Astrocyte (in vitro differentiated cells and primary cell): ENCODE measurements around the gene MMP26. TPM values are rescaled to one million over a fixed set of nuclear protein-coding genes. Genes with fewer than 3 reads are reported as not detected.

Experiments
- DNase-seq: peaks from one replicate; pipeline ENCODE4 v3.0.0-alpha.2; 2010; ENCODE audit warnings: low read depth
- FAIRE-seq: peaks from 2 replicates; lab custom pipeline; 2011; peaks lifted over from hg19 to GRCh38; lab: Jason Lieb, UNC
- H2AFZ ChIP-seq: 2 replicates; pipeline ENCODE4 v1.6.0; 2012; ENCODE audit warnings: low read depth, low read length, inconsistent platforms
- H3K27ac ChIP-seq: 2 replicates; pipeline ENCODE4 v1.5.1; 2011; ENCODE audit warnings: low read depth, low read length, inconsistent platforms
- H3K27me3 ChIP-seq: 2 replicates; pipeline ENCODE4 v1.6.0; 2011; ENCODE audit warnings: low read length, inconsistent platforms; ENCODE audit not compliant: insufficient read depth
- H3K36me3 ChIP-seq: 2 replicates; pipeline ENCODE4 v1.5.1; 2011; ENCODE audit warnings: low read length, inconsistent platforms; ENCODE audit not compliant: insufficient read depth
- H3K4me1 ChIP-seq: 2 replicates; pipeline ENCODE4 v1.5.1; 2011; ENCODE audit warnings: low read length, inconsistent platforms; ENCODE audit not compliant: insufficient read depth
- H3K4me2 ChIP-seq: 2 replicates; pipeline ENCODE4 v1.6.0; 2012; ENCODE audit warnings: low read length, inconsistent platforms
- H3K4me3 ChIP-seq: 2 replicates; pipeline ENCODE4 v1.5.1; 2011; ENCODE audit warnings: low read depth, mild to moderate bottlenecking, low read length, inconsistent platforms; ENCODE audit not compliant: insufficient read depth
- H3K79me2 ChIP-seq: 2 replicates; pipeline ENCODE4 v1.6.0; 2012; ENCODE audit warnings: mild to moderate bottlenecking, low read length, inconsistent platforms; ENCODE audit not compliant: insufficient read depth
- H3K9ac ChIP-seq: 2 replicates; pipeline ENCODE4 v1.6.0; 2012; ENCODE audit warnings: mild to moderate bottlenecking, low read length, inconsistent platforms
- H3K9me3 ChIP-seq: 2 replicates; pipeline ENCODE4 v1.5.1; 2012; ENCODE audit warnings: low read depth, mild to moderate bottlenecking, low read length, inconsistent platforms; ENCODE audit not compliant: insufficient read depth
- H4K20me1 ChIP-seq: 2 replicates; pipeline ENCODE4 v1.6.0; 2012; ENCODE audit warnings: low read length, inconsistent platforms; ENCODE audit not compliant: insufficient read depth
- H3K27ac Mint-ChIP-seq: one replicate; pipeline ENCODE4 v1.8.0; 2021; ENCODE audit warnings: mild to moderate bottlenecking, mixed read lengths; ENCODE audit not compliant: unreplicated experiment
- H3K27me3 Mint-ChIP-seq: one replicate; pipeline ENCODE4 v1.8.0; 2021; ENCODE audit warnings: low read depth, mixed read lengths; ENCODE audit not compliant: unreplicated experiment
- H3K36me3 Mint-ChIP-seq: one replicate; pipeline ENCODE4 v1.8.0; 2021; ENCODE audit warnings: low read depth, mixed read lengths; ENCODE audit not compliant: unreplicated experiment
- H3K4me1 Mint-ChIP-seq: one replicate; pipeline ENCODE4 v1.8.0; 2021; ENCODE audit warnings: low read depth, mixed read lengths; ENCODE audit not compliant: unreplicated experiment
- H3K4me3 Mint-ChIP-seq: one replicate; pipeline ENCODE4 v1.8.0; 2021; ENCODE audit warnings: mild to moderate bottlenecking, moderate library complexity, mixed read lengths; ENCODE audit not compliant: unreplicated experiment
- H3K9me3 Mint-ChIP-seq: one replicate; pipeline ENCODE4 v1.8.0; 2021; ENCODE audit warnings: mild to moderate bottlenecking, mixed read lengths; ENCODE audit not compliant: unreplicated experiment
- EZH2 ChIP-seq: IDR thresholded peaks from 2 replicates; pipeline ENCODE4 v1.6.1; 2012; ENCODE audit warnings: mild to moderate bottlenecking, low read length, inconsistent platforms; ENCODE audit not compliant: insufficient read depth
- total RNA-seq: library from RNA; stranded (reverse); gene quantifications from 2 replicates; pipeline ENCODE4 v1.2.1, GENCODE V29; 2021
- TF ChIP-seq, protein P1 (sequence below): IDR thresholded peaks from 2 replicates; pipeline ENCODE4 v1.5.1; 2011; ENCODE audit warnings: low read depth, mild to moderate bottlenecking, inconsistent platforms, low read length, moderate library complexity; ENCODE audit not compliant: insufficient read depth

Gene MMP26
- total RNA-seq, 1 donor from 2014 or later, result not detected

DNA sequence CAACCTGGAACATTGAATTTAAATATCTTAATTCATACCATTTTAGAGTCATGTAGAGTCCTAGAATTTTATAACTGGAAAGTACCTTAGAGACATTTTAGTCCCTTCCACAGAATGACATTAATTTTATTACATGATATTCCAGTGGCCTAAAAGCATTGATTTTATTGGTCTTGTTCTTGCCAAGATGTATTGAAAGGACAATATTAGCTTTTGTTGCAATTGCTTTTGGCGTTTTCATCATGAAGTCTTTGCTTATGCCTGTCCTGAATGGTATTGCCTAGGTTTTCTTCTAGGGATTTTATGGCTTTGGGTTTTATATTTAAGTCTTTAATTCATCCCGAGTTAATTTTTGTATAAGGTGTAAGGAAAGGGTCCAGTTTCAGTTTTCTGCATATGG is 36.2 kb downstream of the MMP26 start:
- no peaks in the 10 kb centered on the region for H3K4me1 Mint-ChIP-seq
- FAIRE-seq, result no peak

DNA sequence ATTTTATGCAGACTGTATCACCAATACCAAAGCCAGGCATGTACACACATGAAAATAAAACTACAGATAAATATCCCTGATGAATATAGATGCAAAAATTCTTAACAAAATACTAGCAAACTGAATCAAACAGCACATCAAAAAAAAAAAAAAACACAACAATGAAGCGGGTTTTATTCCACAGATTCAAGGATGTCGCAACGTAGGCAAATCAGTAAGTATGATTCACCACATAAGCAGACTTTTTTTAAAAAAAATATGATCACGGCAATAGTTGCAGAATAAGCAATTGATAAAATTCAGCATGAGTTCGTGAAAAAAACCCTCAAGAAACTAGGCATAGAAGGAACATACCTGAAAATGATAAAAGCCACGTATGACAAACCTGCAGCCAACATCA is 43.9 kb downstream of the MMP26 start:
- Histone ChIP-seq H3K79me2 (no peaks in the 10 kb centered on the region), H3K4me1 (no peaks in the 10 kb centered on the region), H3K4me2 (no peak overlapping the region), H3K9me3 (no peaks in the 10 kb centered on the region), H4K20me1 (no peaks in the 10 kb centered on the region), H3K36me3 (no peaks in the 10 kb centered on the region), H2AFZ (no peak overlapping the region), H3K4me3 (no peak overlapping the region), H3K27ac (no peak overlapping the region), H3K27me3 (no peaks in the 10 kb centered on the region), H3K9ac (no peak overlapping the region)
- DNase-seq, result no peak
- no peak for TF ChIP-seq EZH2
- TF ChIP-seq, protein P1, sequence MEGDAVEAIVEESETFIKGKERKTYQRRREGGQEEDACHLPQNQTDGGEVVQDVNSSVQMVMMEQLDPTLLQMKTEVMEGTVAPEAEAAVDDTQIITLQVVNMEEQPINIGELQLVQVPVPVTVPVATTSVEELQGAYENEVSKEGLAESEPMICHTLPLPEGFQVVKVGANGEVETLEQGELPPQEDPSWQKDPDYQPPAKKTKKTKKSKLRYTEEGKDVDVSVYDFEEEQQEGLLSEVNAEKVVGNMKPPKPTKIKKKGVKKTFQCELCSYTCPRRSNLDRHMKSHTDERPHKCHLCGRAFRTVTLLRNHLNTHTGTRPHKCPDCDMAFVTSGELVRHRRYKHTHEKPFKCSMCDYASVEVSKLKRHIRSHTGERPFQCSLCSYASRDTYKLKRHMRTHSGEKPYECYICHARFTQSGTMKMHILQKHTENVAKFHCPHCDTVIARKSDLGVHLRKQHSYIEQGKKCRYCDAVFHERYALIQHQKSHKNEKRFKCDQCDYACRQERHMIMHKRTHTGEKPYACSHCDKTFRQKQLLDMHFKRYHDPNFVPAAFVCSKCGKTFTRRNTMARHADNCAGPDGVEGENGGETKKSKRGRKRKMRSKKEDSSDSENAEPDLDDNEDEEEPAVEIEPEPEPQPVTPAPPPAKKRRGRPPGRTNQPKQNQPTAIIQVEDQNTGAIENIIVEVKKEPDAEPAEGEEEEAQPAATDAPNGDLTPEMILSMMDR, result no peak
- Mint-ChIP-seq H3K4me1 (no peaks in the 10 kb centered on the region), H3K9me3 (no peaks in the 10 kb centered on the region), H3K27ac (no peak overlapping the region), H3K4me3 (no peak overlapping the region), H3K27me3 (no peaks in the 10 kb centered on the region), H3K36me3 (no peaks in the 10 kb centered on the region)
- FAIRE-seq, result no peak

More for the DNA sequence above, 36.2 kb downstream of the MMP26 start:
- H2AFZ ChIP-seq, result no peak overlapping the region
- DNase-seq, result no peak
- Mint-ChIP-seq H3K9me3 (no peaks in the 10 kb centered on the region), H3K4me3 (no peak overlapping the region), H3K27ac (no peak overlapping the region), H3K27me3 (no peaks in the 10 kb centered on the region), H3K36me3 (no peaks in the 10 kb centered on the region)
- H3K36me3 ChIP-seq, result no peaks in the 10 kb centered on the region
- no peak overlapping the region for H3K4me3 ChIP-seq
- no peak overlapping the region for H3K27ac ChIP-seq
- H3K4me1 ChIP-seq, result no peaks in the 10 kb centered on the region
- no peaks in the 10 kb centered on the region for H4K20me1 ChIP-seq
- no peak overlapping the region for H3K4me2 ChIP-seq
- TF ChIP-seq, protein P1, result no peak
- no peak for TF ChIP-seq EZH2
- no peaks in the 10 kb centered on the region for H3K27me3 ChIP-seq
- H3K9me3 ChIP-seq, result no peaks in the 10 kb centered on the region
- H3K9ac ChIP-seq, result no peak overlapping the region
- no peaks in the 10 kb centered on the region for H3K79me2 ChIP-seq

DNA sequence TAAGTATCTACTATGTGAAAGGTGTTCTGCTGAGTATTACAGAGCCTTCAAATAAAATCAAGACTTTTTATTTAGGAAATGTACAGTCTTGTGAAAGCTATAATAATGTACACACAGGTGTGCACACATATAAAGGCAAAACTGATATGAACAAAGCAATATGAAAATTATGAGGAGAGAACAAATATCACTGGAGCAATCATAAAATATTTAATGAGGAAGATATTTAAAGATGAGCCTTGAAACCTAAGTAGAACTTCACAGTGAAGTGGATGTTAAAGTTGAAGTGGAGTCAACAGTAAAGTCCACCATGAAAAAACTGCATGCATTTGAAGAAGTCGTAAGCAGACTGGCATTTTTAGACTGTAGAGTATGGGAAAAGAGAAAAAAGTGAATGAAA is 46.6 kb downstream of the MMP26 start:
- H3K36me3 ChIP-seq, result no peaks in the 10 kb centered on the region
- no peak overlapping the region for H2AFZ ChIP-seq
- Mint-ChIP-seq H3K36me3 (no peaks in the 10 kb centered on the region), H3K4me1 (no peaks in the 10 kb centered on the region), H3K27me3 (no peaks in the 10 kb centered on the region), H3K9me3 (no peaks in the 10 kb centered on the region), H3K4me3 (no peak overlapping the region), H3K27ac (no peak overlapping the region)
- FAIRE-seq (no peak), DNase-seq (no peak)
- no peaks in the 10 kb centered on the region for H4K20me1 ChIP-seq
- no peak overlapping the region for H3K4me3 ChIP-seq
- no peaks in the 10 kb centered on the region for H3K4me1 ChIP-seq
- H3K9me3 ChIP-seq, result no peaks in the 10 kb centered on the region
- no peaks in the 10 kb centered on the region for H3K27me3 ChIP-seq
- H3K27ac ChIP-seq, result no peak overlapping the region
- TF ChIP-seq, protein P1, result no peak
- TF ChIP-seq EZH2, result no peak
- H3K4me2 ChIP-seq, result no peak overlapping the region
- no peaks in the 10 kb centered on the region for H3K79me2 ChIP-seq
- no peak overlapping the region for H3K9ac ChIP-seq

Other genes with a start within 250 kb of the MMP26 start
- gene OR52K1, start 222.1 kb upstream of the MMP26 start, total RNA-seq, result 0.14 and 0.20 TPM in 2 replicates
- gene OR52M1, start 159.6 kb upstream of the MMP26 start, total RNA-seq, result not detected in 2 replicates
- gene OR52I2, start 123.0 kb upstream of the MMP26 start, total RNA-seq, result not detected in 2 replicates
- gene OR52I1, start 110.7 kb upstream of the MMP26 start, total RNA-seq, result not detected in 2 replicates
- gene TRIM68, start 96.6 kb upstream of the MMP26 start, total RNA-seq, result 10.7 and 11.5 TPM in 2 replicates
- not detected in 2 replicates for gene OR51D1, start 67.3 kb upstream of the MMP26 start, total RNA-seq
- not detected in 2 replicates for gene OR51E1, start 60.8 kb upstream of the MMP26 start, total RNA-seq
- 0.27 and 0.38 TPM in 2 replicates for gene OR51E2, start 6.9 kb upstream of the MMP26 start, total RNA-seq
- not detected in 2 replicates for gene OR51F1, start 65.2 kb downstream of the MMP26 start, total RNA-seq
- gene OR52R1, start 99.6 kb downstream of the MMP26 start, total RNA-seq, result not detected in 2 replicates
- gene OR51F2, start 116.5 kb downstream of the MMP26 start, total RNA-seq, result not detected in 2 replicates
- gene OR51S1, start 144.4 kb downstream of the MMP26 start, total RNA-seq, result not detected in 2 replicates
- gene OR51T1, start 177.1 kb downstream of the MMP26 start, total RNA-seq, result not detected in 2 replicates
- not detected in 2 replicates for gene OR51A7, start 199.0 kb downstream of the MMP26 start, total RNA-seq
- not detected in 2 replicates for gene OR51G2, start 214.6 kb downstream of the MMP26 start, total RNA-seq
- gene OR51G1, start 219.6 kb downstream of the MMP26 start, total RNA-seq, result not detected in 2 replicates
- gene OR51A4, start 242.8 kb downstream of the MMP26 start, total RNA-seq, result not detected in 2 replicates